Measurements from ENCODE around the gene KRTAP26-1. TPM values are rescaled to one million over a fixed set of nuclear protein-coding genes. Genes with fewer than 3 reads are reported as not detected.

Gene KRTAP26-1
- polyA plus RNA-seq, 1 donor (not counting 4 experiments of a cell fraction or from before 2014, with no cell fraction given): not detected

- FAIRE-seq: no peak
- dilution Hi-C loops (cut with MboI; ENCODE audit: extremely low pct_ligation_motif_present, low sequenced_read_pairs): no loop called here
These were observed 49.0 kb downstream of the KRTAP26-1 start for GRCh38 chr21:30271156-30271555.

GRCh38 chr21:30269803-30270530, 50.1 kb downstream of the KRTAP26-1 start:
- TF ChIP-seq EZH2 (IDR thresholded peaks at IDR 0.05; ENCODE audit: low read length): no peak
- TF ChIP-seq CTCF (optimal IDR thresholded peaks at IDR 0.05 in 1 of 3, IDR thresholded peaks at IDR 0.05 in 1 of 3, conservative IDR thresholded peaks at IDR 0.05 in 1 of 3; ENCODE audit: extremely low read depth in 1 of 3, insufficient read depth in 2 of 3, low read length in 3 of 3): no peak
- Histone ChIP-seq H3K27ac (ENCODE audit: control insufficient read depth, insufficient read depth, low read length) (no peak overlapping the region), H3K79me2 (ENCODE audit: control insufficient read depth, insufficient read depth, low read length) (no peaks in the 10 kb centered on the region), H3K9me3 (ENCODE audit: control insufficient read depth, low read depth, low read length) (peaks cover 2% of the 10 kb centered on the region), H3K36me3 (ENCODE audit: control insufficient read depth in 2 of 2, extremely low read depth in 1 of 2, insufficient read depth in 2 of 2, low read length in 2 of 2) (no peaks in the 10 kb centered on the region), H3K4me2 (ENCODE audit: control insufficient read depth, extremely low read depth, insufficient read depth, low read depth, low read length) (no peak overlapping the region), H3K9ac (ENCODE audit: control insufficient read depth, extremely low read depth, insufficient read depth, low read length) (no peak overlapping the region), H3K9me1 (ENCODE audit: control insufficient read depth, extremely low read depth, insufficient read depth, low read length) (no peaks in the 10 kb centered on the region), H2AFZ (ENCODE audit: control insufficient read depth, low read length) (no peak overlapping the region), H3K4me3 (ENCODE audit: control insufficient read depth in 2 of 3, extremely low read depth in 1 of 3, insufficient read depth in 2 of 3, low read depth in 1 of 3, low read length in 3 of 3) (no peak overlapping the region), H3K27me3 (ENCODE audit: control insufficient read depth, extremely low read depth, insufficient read depth, low read length) (no peaks in the 10 kb centered on the region), H3K4me1 (ENCODE audit: control insufficient read depth, extremely low read depth, insufficient read depth, low read length) (no peaks in the 10 kb centered on the region), H4K20me1 (ENCODE audit: control insufficient read depth, extremely low read depth, insufficient read depth, low read length) (no peaks in the 10 kb centered on the region)
- DNase-seq (ENCODE audit: low read depth, low spot score) (no peak), FAIRE-seq (no peak)
- dilution Hi-C loops (cut with MboI; ENCODE audit: extremely low pct_ligation_motif_present, low sequenced_read_pairs): no loop called here

More at GRCh38 chr21:30271156-30271555, 49.0 kb downstream of the KRTAP26-1 start:
- Histone ChIP-seq H3K9me1 (ENCODE audit: control insufficient read depth, extremely low read depth, insufficient read depth, low read length) (no peaks in the 10 kb centered on the region), H3K4me1 (ENCODE audit: control insufficient read depth, extremely low read depth, insufficient read depth, low read length) (no peaks in the 10 kb centered on the region), H3K27me3 (ENCODE audit: control insufficient read depth, extremely low read depth, insufficient read depth, low read length) (no peaks in the 10 kb centered on the region), H4K20me1 (ENCODE audit: control insufficient read depth, extremely low read depth, insufficient read depth, low read length) (no peaks in the 10 kb centered on the region), H3K27ac (ENCODE audit: control insufficient read depth, insufficient read depth, low read length) (no peak overlapping the region), H3K79me2 (ENCODE audit: control insufficient read depth, insufficient read depth, low read length) (no peaks in the 10 kb centered on the region), H3K9me3 (ENCODE audit: control insufficient read depth, low read depth, low read length) (no peaks in the 10 kb centered on the region), H3K4me3 (ENCODE audit: control insufficient read depth in 2 of 3, extremely low read depth in 1 of 3, insufficient read depth in 2 of 3, low read depth in 1 of 3, low read length in 3 of 3) (no peak overlapping the region), H2AFZ (ENCODE audit: control insufficient read depth, low read length) (no peak overlapping the region), H3K9ac (ENCODE audit: control insufficient read depth, extremely low read depth, insufficient read depth, low read length) (no peak overlapping the region), H3K4me2 (ENCODE audit: control insufficient read depth, extremely low read depth, insufficient read depth, low read depth, low read length) (no peak overlapping the region), H3K36me3 (ENCODE audit: control insufficient read depth in 2 of 2, extremely low read depth in 1 of 2, insufficient read depth in 2 of 2, low read length in 2 of 2) (no peaks in the 10 kb centered on the region)
- no peak for DNase-seq (ENCODE audit: low read depth, low spot score)
- TF ChIP-seq EZH2 (IDR thresholded peaks at IDR 0.05; ENCODE audit: low read length) (no peak), CTCF (optimal IDR thresholded peaks at IDR 0.05 in 1 of 3, IDR thresholded peaks at IDR 0.05 in 1 of 3, conservative IDR thresholded peaks at IDR 0.05 in 1 of 3; ENCODE audit: extremely low read depth in 1 of 3, insufficient read depth in 2 of 3, low read length in 3 of 3) (no peak)

Small RNA genes lying within 50 kb of the gene (small RNA-seq; reads per million reads assigned to genes)
- gene KRTAP23-1 (ENCODE audit: insufficient read length in 3 of 3, low read depth in 3 of 3, low replicate concordance in 1 of 3): 0 reads per million in 3 experiments

Other genes starting within 250 kb of the KRTAP26-1 start
- 0.16 to 0.28 TPM in 2 of 3 replicates, not detected in the other for gene CLDN17, start 153.5 kb downstream of the KRTAP26-1 start, polyA plus RNA-seq
- gene CLDN8, start 104.2 kb downstream of the KRTAP26-1 start, polyA plus RNA-seq: 0.07 to 0.18 TPM in 2 of 3 replicates, not detected in the other
- gene KRTAP24-1, start 37.4 kb downstream of the KRTAP26-1 start, polyA plus RNA-seq: not detected in 3 replicates
- gene KRTAP25-1, start 30.8 kb downstream of the KRTAP26-1 start, polyA plus RNA-seq: not detected in 3 replicates
- not detected in 3 replicates for gene KRTAP27-1, start 17.4 kb upstream of the KRTAP26-1 start, polyA plus RNA-seq
- not detected in 3 replicates for gene KRTAP23-1, start 28.3 kb upstream of the KRTAP26-1 start, polyA plus RNA-seq
- gene KRTAP13-2, start 52.0 kb upstream of the KRTAP26-1 start, polyA plus RNA-seq: not detected in 3 replicates
- gene KRTAP13-1, start 75.7 kb upstream of the KRTAP26-1 start, polyA plus RNA-seq: not detected in 3 replicates
- gene KRTAP13-3, start 105.6 kb upstream of the KRTAP26-1 start, polyA plus RNA-seq: not detected in 3 replicates
- not detected in 3 replicates for gene KRTAP13-4, start 109.9 kb upstream of the KRTAP26-1 start, polyA plus RNA-seq
- gene KRTAP15-1, start 120.0 kb upstream of the KRTAP26-1 start, polyA plus RNA-seq: not detected in 3 replicates
- gene KRTAP19-1, start 160.1 kb upstream of the KRTAP26-1 start, polyA plus RNA-seq: 0.44 to 0.72 TPM in 2 of 3 replicates, not detected in the other
- not detected in 3 replicates for gene KRTAP19-2, start 167.1 kb upstream of the KRTAP26-1 start, polyA plus RNA-seq
- gene KRTAP19-3, start 171.7 kb upstream of the KRTAP26-1 start, polyA plus RNA-seq: not detected in 3 replicates
- not detected in 3 replicates for gene KRTAP19-4, start 176.8 kb upstream of the KRTAP26-1 start, polyA plus RNA-seq
- not detected in 3 replicates for gene KRTAP19-5, start 181.8 kb upstream of the KRTAP26-1 start, polyA plus RNA-seq
- gene KRTAP19-6, start 221.5 kb upstream of the KRTAP26-1 start, polyA plus RNA-seq: not detected in 3 replicates
- not detected in 3 replicates for gene KRTAP19-7, start 241.0 kb upstream of the KRTAP26-1 start, polyA plus RNA-seq

Measured in keratinocyte (primary cell).